Activated CD8-positive, alpha-beta memory T cell treated with anti-CD3 and anti-CD28 coated beads, Interleukin-2, amount 50 U/mL, for 24 hours (primary cell): ENCODE results near the gene RGS19.

Experiments
- DNase-seq: peaks from one replicate; pipeline ENCODE4 v3.0.0-alpha.2; 2020; ENCODE audit errors: extremely low read depth

The RGS19 gene

DNA sequence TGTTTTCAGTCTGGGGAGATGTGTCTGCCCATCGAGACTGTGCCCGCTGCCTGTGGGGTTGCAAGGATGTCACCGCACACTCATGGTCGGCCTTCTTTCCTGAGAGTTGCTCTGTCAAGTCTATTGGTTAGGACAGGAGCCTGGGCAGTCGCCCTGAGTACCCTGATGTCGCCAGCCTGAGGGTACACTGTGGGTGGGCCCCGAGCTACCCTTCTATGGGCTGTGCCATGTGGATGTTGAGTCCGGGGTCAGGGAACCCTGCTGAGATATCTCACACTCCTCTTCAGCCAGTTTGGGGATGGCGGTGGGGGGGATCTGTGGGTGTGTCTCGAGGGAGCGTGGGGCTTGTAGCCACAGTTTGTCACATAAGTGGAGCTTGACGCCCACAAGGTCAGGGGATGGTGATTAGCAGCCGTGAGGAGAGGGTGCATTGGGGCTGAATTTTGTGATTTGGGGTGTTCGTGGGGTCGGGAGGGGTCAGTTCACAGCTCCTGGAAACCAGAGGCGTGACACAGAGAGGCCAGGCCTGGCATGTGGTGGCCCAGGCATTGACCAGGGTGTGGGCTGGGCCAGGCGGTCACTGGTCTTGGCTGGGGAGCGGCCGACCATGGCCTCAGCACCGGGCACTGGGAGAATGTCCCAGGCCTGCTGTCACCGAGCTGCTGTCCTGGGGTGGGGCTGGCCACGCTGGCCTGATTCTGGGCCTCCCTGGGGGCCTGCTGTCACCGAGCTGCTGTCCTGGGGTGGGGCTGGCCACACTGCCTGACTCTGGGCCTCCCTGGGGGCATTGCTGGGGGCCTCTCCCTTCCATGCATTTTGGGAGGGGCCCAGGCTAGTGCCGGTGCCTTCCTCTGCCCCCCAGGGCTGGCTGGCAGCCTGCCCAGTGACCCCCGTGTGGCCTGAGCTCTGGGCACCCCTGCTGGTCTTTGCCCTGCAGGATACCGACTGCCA, 29.7 kb upstream of the RGS19 start:
- DNase-seq = no peak

DNA sequence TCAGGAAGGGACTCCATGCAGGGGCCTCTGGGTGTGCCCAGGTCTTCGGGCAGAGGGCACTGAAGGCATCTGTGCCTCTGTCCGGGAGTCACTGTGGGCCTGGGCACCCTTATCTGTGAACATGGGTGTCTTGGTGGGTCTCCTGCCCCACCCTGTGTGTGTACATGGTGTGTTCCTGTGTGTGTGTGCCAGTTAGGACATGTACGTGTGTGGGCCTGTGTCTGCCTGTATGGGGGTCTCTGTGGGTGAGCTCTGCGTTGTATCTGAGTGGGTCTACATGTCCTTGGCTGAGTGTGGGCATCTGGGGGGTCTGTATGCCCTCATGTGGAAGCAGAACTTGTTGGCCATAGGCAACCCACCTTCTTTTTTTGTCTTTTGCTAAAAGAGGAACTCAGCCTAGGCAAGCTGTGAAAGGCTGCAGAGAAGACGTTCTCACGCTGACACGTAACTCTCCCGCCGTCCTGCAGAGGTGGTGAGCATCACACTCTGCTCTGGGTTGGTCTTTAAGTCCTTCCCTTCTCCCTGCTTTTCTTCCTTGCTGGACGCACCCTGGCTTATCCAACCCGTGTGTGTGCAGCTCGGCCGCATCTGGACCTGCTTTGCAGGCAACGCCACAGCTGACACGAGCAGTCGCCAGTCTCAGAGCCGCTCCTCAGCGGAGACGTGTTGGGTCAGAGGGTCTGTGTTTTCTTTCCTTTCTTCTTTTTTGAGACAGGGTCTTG, 28.6 kb upstream of the RGS19 start:
- DNase-seq = no peak

DNA sequence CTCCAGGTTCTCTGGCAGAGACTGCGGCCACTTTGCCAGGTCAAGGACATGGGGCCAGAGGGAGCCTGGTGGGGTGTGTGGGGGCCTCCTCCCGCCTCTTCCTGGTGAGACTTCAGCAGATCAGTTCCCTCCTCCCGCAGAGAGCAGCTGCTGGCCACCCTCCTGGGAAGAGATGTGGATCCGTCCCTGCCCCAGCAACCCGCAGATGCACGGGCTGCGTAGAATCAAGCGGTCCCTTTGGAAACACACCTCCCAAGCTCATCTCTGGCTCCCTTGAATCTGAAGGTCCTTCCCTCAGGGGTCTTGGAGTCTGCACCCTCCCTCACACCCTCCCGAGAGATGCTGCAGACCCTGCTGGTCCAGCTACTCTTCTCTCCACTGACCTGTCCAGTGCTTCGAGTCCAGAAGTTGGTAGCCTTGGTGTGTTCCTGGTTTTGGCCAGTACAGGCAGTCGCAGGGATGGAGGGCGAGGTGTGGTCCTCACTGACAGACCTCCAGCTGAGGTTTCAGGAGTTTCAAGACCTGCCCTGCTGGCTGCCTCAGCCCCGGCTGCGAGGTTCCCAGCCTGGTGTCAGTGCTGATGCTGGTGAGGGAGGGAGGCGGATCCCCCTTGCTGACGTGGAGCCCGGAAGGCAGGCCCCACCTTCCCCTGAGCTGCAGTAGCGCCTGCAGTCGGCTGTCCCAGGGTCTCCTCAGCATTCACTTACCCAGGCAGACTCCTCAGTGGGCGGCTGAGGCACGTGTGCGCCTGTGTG, 27.8 kb upstream of the RGS19 start, which contains the start of gene NPBWR2:
NPBWR2 (minus strand) TSS at position 585 of the 755 bp plus-strand sequence. CDS start 734 bp downstream, outside the sequence.
- DNase-seq = no peak

DNA sequence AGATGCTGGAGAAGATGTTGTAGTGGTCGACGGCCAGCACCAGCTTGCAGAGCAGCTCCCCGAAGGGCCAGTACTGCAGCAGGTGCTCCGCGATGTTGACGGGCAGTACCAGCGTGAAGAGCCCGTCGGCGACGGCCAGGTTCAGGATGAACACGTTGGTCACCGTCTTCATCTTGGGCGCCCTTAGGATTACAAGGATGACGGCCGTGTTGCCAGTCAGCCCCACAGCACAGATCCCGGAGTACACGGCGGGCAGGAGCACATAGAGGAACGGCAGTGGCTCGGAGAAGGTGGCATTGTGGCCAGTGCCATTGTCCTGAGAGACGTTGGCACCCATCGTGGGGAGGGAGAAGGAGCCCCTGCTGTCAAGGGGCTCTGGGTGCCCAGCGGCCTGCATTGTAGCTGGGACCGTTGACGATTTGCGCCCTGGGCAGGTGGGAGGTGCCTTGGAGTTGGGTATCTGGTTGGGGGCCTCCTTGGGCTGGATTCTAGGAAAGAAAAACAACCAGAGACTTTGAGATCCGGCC, 27.2 kb upstream of the RGS19 start:
- no peak for DNase-seq

DNA sequence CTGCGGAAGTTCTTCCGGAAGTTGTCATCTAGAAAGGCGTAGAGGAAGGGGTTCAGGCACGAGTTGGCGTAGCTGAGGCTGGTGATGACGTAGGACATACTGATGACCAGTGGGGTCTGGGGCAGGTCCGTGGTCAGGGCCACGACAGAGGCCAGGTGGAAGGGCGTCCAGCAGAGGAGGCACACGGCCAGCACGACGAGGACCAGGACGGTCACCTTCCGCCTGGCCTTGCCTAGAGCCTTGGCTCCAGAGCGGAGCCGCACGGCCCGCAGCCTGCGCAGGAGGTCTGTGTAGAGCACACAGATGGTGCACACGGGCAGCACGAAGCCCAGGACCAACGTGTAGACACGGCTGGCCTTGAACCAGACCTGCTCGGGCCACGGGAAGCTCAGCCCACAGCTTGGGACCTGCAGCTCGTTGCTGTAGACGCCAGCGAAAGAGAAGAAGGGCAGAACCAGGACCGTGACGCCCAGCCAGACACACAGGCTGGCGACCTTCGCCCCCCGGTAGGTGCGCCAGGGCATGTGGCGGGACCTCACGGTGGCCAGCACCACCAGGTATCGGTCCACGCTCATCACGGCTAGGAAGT, 26.6 kb upstream of the RGS19 start:
- DNase-seq = no peak

DNA sequence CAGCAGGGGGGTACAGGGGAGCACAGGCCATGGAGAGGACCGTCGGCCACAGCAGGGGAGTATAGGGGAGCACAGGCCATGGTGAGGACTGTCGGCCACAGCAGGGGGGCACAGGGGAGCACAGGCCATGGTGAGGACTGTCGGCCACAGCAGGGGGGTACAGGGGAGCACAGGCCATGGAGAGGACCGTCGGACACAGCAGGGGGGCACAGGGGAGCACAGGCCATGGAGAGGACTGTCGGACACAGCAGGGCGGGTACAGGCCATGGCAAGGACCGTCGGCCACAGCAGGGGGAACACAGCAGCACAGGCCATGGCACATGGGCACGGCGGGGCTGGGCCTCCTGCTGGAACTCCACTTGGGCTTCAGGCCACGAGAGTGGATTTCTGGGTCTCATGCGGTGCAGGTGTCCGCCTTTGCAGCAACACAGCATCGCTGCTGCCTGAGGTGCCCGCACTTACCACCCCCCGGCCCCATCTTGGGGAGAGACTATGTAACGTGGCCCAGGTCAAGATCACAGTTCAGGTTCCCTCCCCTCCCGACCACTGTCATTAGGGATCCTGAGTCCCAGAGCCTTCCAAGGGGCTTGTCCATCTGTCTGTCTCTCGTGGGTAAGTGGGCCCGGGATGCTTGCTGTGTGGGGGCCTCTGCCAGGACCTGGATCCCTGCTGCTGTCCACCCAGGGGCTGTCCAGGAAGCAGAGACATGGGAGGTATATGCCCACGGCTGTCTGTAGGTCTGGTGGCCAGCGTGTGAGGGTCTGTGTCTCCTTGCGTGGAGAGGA, 25.5 kb upstream of the RGS19 start:
- DNase-seq = no peak

DNA sequence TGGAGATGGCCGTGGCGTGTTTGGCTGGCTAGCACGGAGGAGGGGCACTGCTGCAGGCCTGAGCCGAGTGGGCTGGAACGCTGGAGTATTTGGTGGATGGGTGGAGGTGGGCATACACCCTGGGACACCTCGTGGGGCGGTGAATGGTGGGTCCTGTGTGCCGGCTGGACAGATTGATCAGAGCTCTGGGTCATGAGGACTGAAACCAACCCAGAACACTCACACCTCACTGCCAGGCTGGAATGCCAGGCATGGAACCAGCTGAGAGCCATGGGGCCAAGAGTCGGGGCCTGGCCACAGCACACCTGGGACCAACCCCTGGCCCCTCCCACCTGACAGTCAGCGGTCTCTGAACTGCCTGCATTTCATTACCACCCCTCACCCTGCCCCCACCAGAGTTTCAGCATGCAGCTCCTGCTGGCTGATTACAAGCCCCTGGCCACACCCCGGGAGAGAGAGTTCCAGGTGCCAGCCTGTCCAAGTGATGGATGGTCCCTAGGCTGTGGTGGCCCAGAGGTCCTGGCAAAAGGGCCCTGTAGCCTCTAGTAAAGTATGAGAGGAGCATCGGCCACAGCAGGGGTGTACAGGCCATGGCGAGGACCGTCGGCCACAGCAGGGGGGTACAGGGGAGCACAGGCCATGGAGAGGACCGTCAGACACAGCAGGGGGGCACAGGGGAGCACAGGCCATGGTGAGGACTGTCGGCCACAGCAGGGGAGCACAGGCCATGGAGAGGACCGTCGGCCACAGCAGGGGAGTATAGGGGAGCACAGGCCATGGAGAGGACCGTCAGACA, 24.8 kb upstream of the RGS19 start:
- no peak for DNase-seq

DNA sequence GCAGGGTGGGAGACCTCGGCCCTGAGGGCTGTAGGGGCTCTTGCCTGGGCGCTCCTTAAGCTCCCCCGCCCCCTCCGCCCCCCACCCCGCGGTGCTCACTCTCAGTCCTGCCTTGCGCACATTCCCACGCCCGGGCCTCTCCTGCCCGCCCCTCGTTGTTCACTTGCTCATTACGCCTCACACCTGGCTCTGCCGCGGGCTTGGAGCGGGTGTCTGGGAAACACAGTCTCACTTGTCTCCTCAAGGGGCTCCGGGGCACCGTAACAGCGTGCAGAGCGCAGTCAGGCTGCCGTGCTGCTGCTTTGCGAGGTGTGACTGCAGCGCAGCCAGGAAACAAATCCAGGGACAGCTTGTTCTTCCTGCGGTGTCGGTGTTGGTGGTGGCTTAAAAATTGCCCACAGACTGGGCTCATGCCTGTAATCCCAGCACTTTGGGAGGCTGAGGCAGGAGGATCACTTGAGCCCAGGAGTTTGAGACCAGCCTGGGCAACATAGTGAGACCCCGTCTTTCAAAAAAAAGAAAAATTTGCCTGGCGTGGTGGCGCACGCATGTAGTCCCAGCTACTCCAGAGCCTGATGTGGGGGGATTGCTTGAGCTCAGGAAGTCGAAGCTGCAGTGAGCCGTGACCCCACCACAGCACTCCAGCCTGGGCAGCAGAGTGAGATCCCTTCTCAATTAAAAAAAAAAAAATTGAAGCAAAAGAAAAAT, 23.5 kb upstream of the RGS19 start:
- no peak for DNase-seq

DNA sequence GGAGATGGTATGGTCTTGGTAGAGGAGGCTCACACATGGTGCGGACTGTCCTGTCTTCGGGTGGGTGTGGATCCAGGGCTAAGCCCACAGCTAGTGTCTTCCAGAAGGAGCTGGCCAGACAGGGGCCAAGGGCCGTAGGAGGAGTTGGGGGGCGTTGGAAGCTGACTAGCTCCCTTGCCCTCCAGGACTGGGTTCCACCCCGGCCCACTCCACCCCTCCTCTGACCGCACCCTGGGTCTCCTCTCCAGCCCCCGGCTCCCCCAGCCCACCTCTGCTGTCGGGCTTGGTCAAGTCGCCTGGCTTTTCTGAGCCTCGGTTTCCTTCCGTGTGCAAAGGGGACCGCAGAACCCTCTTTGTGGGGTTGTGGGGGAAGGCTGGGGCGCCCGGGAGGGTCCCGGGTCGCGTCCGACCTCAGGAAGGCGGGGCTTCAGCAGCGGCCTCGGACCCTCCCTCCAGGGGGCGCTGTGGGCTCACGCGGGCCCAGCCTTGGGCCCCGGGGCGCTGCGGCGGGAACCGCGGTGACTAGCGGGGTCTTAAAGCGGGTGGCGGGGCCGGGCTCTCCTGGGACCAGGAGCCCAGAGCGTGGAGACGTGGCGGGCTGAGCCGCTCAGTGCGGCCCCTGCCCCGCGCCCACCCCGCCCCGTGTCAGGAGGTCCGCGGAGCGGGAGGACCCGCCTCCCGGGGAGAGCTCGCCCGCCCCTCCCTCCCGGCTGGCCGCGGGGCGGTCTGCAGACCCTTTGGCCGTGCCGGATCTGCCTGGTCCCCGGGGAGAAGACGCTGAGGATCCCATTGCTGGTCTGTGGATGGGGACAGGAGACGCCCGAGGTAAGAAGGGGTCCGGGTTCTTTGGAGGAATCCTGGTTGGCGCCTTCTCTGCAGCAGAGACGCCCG, 22.7 kb upstream of the RGS19 start:
- no peak for DNase-seq

DNA sequence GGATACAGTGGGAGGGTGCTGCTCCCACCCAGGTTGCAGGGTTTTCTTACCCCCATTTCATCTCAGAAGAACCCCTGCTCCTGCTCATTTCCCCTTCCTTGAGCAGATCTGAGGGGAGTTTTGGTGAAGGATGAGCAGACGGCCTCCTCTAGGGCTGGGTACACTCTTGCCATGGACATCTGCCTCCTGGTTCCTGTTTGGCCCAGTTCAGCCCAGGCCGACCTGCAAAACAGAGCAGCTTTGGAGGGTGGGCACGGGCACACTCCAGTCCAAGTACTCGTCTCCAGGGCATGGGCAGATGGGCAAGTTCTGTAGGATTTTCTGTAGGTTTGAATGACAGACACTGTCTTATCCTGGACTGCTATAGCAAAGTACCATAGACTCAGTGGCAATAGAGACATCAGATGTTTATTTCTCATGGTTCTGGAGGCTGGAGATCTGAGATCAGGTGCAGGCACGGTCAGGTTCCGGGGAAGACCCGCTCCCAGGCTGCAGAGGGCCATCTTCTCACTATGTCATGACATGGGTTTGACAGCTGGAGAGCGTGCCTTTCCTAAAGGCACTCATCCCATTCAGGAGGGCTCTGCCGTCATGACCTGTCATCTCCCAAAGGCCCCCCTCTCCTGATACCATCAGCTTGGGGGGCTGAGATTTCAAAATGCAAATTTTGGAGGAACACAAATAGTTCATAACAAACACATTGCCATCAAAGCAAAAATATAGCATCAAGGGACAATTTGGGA, 21.8 kb upstream of the RGS19 start:
- no peak for DNase-seq

DNA sequence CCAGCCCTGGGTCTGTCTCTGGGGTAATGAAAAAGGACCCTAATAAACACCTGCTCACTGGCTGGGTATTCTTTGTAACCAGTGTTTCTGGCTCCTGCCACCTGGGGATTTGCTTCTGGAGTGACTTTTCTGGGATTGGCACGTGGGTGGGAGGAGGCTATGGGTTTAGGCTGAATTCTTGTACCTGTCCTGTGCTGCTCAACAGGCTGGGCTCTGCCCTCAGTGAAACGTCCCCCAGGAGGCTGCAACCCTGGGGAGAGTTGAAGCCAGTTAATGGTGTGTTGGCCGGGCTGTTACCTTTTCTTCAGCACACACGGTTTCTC, 21.2 kb upstream of the RGS19 start:
- no peak for DNase-seq

DNA sequence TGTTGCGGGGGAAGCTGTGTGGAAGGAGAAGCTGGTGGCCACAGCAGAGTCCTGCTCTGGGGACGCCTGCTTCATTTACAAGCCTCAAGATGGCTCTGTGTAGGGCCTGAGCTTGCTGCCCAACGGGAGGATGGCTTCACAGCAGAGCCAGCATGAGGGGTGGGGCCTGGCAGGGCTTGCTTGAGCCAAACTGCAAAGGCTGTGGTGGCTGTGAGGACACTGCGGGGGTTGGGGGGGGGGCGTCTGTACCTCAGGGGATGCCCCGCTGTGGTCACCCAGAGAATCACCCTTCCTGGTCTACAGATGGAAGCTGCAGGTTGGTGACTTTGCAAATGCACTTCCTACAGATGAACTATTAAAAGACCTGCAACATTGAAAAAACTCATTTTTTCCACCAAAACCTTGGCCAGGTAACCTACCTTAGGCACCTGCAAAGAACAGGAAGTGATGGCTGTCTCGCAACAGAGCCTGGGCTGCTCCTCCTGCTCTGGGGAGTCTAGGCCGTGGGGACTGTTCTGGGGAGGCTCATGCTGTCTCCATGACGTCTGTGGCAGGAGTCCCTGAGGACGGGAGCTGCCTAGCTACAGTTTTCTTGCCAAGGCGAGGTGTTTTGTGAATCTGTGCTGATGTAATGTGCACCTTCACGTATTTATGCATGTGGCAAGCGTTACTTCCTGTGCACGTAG, 20.7 kb upstream of the RGS19 start:
- no peak for DNase-seq

DNA sequence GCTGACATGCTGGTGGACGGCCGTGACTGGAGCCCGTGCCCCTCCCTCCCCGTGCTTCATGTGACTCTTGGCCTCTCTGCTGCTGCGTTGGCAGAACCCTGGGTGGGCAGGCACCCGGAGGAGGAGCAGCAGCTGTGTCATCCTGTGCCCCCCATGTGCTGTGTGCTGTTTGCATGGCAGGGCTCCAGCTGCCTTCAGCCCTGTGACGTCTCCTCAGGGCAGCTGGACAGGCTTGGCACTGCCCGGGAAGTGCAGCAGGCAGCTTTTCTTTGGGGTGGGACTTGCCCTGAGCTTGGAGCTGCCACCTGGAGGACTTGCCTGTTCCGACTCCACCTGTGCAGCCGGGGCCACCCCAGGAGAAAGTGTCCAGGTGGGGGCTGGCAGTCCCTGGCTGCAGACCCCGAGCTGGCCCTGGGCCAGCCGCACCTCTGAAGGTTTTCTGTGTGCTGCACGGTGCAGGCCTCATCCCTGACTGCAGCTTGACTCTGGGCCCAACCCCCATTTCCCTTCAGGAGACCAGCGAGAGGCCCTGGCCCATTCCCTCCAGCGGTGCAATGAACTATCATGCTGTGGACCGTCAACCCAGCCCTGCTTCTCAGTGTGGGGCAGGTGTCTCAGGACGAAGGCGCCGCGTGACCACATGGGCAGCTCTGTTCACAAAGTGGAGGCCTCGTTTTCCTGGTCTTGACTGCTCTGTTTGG, 19.9 kb upstream of the RGS19 start:
- no peak for DNase-seq

DNA sequence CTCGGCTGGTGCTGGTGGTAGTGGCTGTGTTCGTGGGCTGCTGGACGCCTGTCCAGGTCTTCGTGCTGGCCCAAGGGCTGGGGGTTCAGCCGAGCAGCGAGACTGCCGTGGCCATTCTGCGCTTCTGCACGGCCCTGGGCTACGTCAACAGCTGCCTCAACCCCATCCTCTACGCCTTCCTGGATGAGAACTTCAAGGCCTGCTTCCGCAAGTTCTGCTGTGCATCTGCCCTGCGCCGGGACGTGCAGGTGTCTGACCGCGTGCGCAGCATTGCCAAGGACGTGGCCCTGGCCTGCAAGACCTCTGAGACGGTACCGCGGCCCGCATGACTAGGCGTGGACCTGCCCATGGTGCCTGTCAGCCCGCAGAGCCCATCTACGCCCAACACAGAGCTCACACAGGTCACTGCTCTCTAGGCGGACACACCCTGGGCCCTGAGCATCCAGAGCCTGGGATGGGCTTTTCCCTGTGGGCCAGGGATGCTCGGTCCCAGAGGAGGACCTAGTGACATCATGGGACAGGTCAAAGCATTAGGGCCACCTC, 19.2 kb upstream of the RGS19 start:
- no peak for DNase-seq

DNA sequence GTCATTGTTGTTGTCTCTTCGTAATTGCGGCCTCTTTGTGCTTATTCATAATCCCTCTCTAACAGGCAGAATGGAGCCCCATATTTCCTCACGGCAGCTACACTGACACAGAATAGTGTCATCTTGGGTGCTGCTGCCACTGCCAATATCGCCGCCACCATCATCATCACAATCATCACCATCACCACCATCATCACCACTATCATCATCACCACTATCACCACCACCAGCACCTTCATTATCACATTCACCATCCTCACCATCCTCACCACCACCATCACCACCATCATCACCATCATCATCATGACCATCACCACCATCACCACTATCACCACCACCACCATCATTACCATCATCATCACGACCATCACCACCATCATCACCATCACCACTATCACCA, 17.2 kb upstream of the RGS19 start:
- DNase-seq = no peak

DNA sequence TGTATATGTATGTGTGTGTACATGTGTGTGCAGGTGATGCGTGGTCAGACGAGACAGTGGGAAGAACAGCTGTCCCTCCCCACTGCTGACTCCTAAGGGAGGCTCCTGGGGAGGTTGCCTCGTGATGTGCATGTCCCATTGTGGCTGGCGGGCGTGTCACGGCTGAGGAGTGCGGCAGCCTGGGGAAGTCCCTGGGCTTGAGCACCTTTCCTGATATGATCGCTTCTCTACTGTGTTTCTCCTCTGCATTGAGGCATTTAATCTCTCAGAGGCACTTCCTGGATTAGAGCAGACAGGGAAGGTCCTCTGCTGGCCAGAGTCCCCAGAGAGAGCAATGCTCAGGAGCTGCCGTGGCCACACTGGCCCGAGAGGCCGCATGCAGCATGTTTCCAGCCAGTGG, 16.6 kb upstream of the RGS19 start:
- DNase-seq = no peak
